Smooth muscle cell (in vitro differentiated cells): ENCODE data around the gene PCBP3. TPM values are rescaled to one million over a fixed set of nuclear protein-coding genes. Genes with fewer than 3 reads are reported as not detected.

Source experiments
- DNase-seq: peaks from one replicate; lab custom pipeline; 2025; ENCODE audit not compliant: unreplicated experiment; lab: John Stamatoyannopoulos, UW
- H2AFZ ChIP-seq: fragments of 200-600 bp; sonication (generic); 2 replicates; pipeline ENCODE4 v1.6.0; 2016; ENCODE audit warnings: antibody characterized with exemption, low read depth, mild to moderate bottlenecking
- H3F3A ChIP-seq: fragments of 200-600 bp; sonication (generic); 2 replicates; pipeline ENCODE4 v1.6.0; 2017; ENCODE audit warnings: antibody characterized with exemption, low read depth
- H3K27ac ChIP-seq: fragments of 200-600 bp; sonication (generic); 2 replicates; pipeline ENCODE4 v1.5.1; 2016; ENCODE audit warnings: low read depth, mild to moderate bottlenecking
- H3K27me3 ChIP-seq: fragments of 200-600 bp; sonication (generic); 2 replicates; pipeline ENCODE4 v1.6.1; 2016; ENCODE audit warnings: low read depth, mild to moderate bottlenecking
- H3K36me3 ChIP-seq: fragments of 200-600 bp; sonication (generic); 2 replicates; pipeline ENCODE4 v1.5.1; 2016; ENCODE audit warnings: low read depth
- H3K4me1 ChIP-seq: fragments of 200-600 bp; sonication (generic); 2 replicates; pipeline ENCODE4 v1.5.1; 2016; ENCODE audit warnings: low read depth
- H3K4me2 ChIP-seq: fragments of 200-600 bp; sonication (generic); 2 replicates; pipeline ENCODE4 v1.6.0; 2016; ENCODE audit warnings: mild to moderate bottlenecking
- H3K4me3 ChIP-seq: fragments of 200-600 bp; sonication (generic); 2 replicates; pipeline ENCODE4 v1.5.1; 2016; ENCODE audit warnings: mild to moderate bottlenecking
- H3K79me2 ChIP-seq: fragments of 200-600 bp; sonication (generic); 2 replicates; pipeline ENCODE4 v1.6.0; 2016; ENCODE audit warnings: low read depth, mild to moderate bottlenecking
- H3K9ac ChIP-seq: fragments of 200-600 bp; sonication (generic); 2 replicates; pipeline ENCODE4 v1.6.0; 2016; ENCODE audit warnings: low read depth
- H3K9me3 ChIP-seq: fragments of 200-600 bp; sonication (generic); replicated peaks from 2 replicates; pipeline ENCODE4 v1.5.1; 2016; ENCODE audit warnings: low read depth
- H4K20me1 ChIP-seq: fragments of 200-600 bp; sonication (generic); 2 replicates; pipeline ENCODE4 v1.6.0; 2016; ENCODE audit warnings: low read depth
- CTCF ChIP-seq: fragments of 200-600 bp; sonication (generic); IDR thresholded peaks from 2 replicates; pipeline ENCODE4 v1.5.1; 2017; ENCODE audit warnings: borderline replicate concordance, mild to moderate bottlenecking, antibody characterized with exemption; ENCODE audit not compliant: insufficient read depth, poor library complexity, severe bottlenecking
- WGBS: methylation state at CpG from one replicate; pipeline ENCODE4 v1.1.7; 2016; ENCODE audit warnings: low lambda C conversion rate; 5-methylcytosine and 5-hydroxymethylcytosine counted together
- polyA plus RNA-seq: library from polyadenylated mRNA; unstranded; fragments of >200 nt; fragmentation: Nextera tagmentation; extraction: Ambion mirVana; gene quantifications from 2 replicates; pipeline ENCODE4 v1.2.1, GENCODE V29; 2016
- total RNA-seq: library from RNA; depleted of rRNA; stranded (reverse); fragments of >200 nt; gene quantifications from 2 replicates; pipeline ENCODE4 v1.2.3, GENCODE V29; 2014

Gene PCBP3
- total and polyA plus RNA-seq, 2 experiments from 2014 or later: 8.9 to 23.1 TPM

- Histone ChIP-seq H2AFZ (no peak overlapping the region), H3K79me2 (peaks cover 37% of the 10 kb centered on the region), H3K4me1 (peaks cover 22% of the 10 kb centered on the region), H3K4me3 (no peak overlapping the region), H3K27ac (peak overlapping the region; percentile 95), H3K9me3 (no peaks in the 10 kb centered on the region), H3K36me3 (no peaks in the 10 kb centered on the region), H4K20me1 (peaks cover 37% of the 10 kb centered on the region), H3F3A (peaks cover 39% of the 10 kb centered on the region), H3K27me3 (no peaks in the 10 kb centered on the region), H3K4me2 (peak overlapping the region; percentile 90), H3K9ac (peak overlapping the region; percentile 62)
- no peak for TF ChIP-seq CTCF
- no peak for DNase-seq
- 63% methylated on average over 2 of the region's 2 CpGs for WGBS
Observed at GRCh38 chr21:45980271-45980670, 336.7 kb downstream of the PCBP3 start.

GRCh38 chr21:45980697-45981096 is 337.2 kb downstream of the PCBP3 start:
- peak overlapping the region; percentile 90 for H3K4me2 ChIP-seq
- DNase-seq: no peak
- H3K27me3 ChIP-seq: no peaks in the 10 kb centered on the region

GRCh38 chr21:45981151-45982091 is 337.9 kb downstream of the PCBP3 start, which contains the start of gene COL6A1:
TSS of gene COL6A1 (plus strand) at chr21:45981770. CDS start at chr21:45981851, 81 bp downstream.
- peaks cover 48% of the 10 kb centered on the region for H4K20me1 ChIP-seq
- H3K9me3 ChIP-seq: no peaks in the 10 kb centered on the region
- H3K79me2 ChIP-seq: peaks cover 49% of the 10 kb centered on the region
- H2AFZ ChIP-seq: no peak within 1 kb of the TSS
- no peaks in the 10 kb centered on the region for H3K27me3 ChIP-seq
- DNase-seq: peak; percentile 76
- peak within 1 kb of the TSS; percentile 99 for H3K4me2 ChIP-seq
- H3F3A ChIP-seq: peaks cover 33% of the 10 kb centered on the region
- H3K4me3 ChIP-seq: peak within 1 kb of the TSS; percentile 97
- H3K27ac ChIP-seq: peak within 1 kb of the TSS; percentile 95
- no peak for TF ChIP-seq CTCF
- H3K36me3 ChIP-seq: no peaks in the 10 kb centered on the region
- peak within 1 kb of the TSS; percentile 84 for H3K9ac ChIP-seq
- 2% methylated on average over 38 of the region's 63 CpGs for WGBS
- peaks cover 15% of the 10 kb centered on the region for H3K4me1 ChIP-seq

More at GRCh38 chr21:45980697-45981096, 337.2 kb downstream of the PCBP3 start:
- Histone ChIP-seq H3F3A (peaks cover 38% of the 10 kb centered on the region), H3K36me3 (no peaks in the 10 kb centered on the region), H3K4me1 (peaks cover 22% of the 10 kb centered on the region), H2AFZ (no peak overlapping the region), H3K9ac (peak overlapping the region; percentile 62), H3K9me3 (no peaks in the 10 kb centered on the region), H4K20me1 (peaks cover 41% of the 10 kb centered on the region), H3K79me2 (peaks cover 42% of the 10 kb centered on the region), H3K27ac (peak overlapping the region; percentile 95), H3K4me3 (peak overlapping the region; percentile 50)
- TF ChIP-seq CTCF: no peak
